A549 treated with CpdA at 1 μM for 4 hours (cell line): ENCODE results near the gene ZNF714. TPM values are rescaled to one million over a fixed set of nuclear protein-coding genes. Genes with fewer than 3 reads are reported as not detected.

Experiments used
- total RNA-seq: library from RNA; stranded (reverse); fragments of 200-300 nt; extraction: Qiagen RNA extraction; gene quantifications from 5 replicates; pipeline ENCODE4 v1.2.3, GENCODE V29; 2022; ENCODE audit warnings: low read depth

ZNF714 gene
- 2.7 to 4.4 TPM (median 3.0 TPM) in 5 replicates for total RNA-seq

DNA sequence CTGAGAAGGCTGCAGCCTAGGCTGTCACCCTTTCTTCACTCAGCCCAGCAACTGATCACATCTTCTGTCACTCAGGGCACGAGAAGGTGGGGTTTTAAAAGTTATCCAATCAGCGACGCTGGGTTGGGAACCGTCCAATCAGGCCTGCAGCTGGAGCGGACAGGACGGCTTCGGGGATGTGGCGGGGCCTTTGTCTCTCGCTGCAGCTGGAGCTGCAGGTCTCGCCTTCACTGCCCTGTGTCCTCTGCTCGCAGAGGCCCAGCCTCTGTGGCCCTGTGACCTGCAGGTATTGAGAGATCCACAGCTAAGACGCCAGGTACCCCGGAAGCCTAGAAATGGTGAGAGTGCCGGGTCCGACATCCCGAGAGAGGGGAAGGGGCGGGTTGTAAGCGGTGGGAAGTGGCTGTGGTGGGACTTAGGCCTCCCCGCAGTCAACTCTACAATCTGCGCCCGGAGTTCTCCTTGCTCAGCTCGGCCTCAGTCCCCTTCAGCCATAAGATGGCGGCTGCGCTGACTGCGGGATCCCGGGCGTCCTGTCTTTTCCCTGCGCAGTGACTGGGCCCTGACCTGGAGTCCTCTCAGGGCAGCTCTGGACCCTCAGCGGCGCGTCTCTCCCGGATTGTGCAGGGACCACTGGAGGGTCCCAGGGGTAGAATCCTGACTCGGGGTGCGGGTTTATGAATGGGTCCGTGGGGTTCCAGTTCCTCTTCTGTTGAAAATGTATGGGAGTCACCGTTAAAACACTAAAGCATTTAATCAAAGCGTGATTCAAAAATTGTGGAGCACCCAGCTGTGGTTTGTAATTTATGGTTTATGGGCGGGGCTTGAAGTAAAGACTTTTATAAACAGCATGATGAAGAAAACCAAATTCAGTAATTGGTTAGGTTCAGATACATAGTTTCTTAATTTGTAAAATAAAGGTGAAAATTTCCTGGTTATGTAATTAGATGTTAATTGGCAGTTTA, at the start of gene ZNF714:
TSS of gene ZNF714 (plus strand) at position 193 of the 965 bp plus-strand sequence. CDS start 16,066 bp downstream, outside the sequence.

DNA sequence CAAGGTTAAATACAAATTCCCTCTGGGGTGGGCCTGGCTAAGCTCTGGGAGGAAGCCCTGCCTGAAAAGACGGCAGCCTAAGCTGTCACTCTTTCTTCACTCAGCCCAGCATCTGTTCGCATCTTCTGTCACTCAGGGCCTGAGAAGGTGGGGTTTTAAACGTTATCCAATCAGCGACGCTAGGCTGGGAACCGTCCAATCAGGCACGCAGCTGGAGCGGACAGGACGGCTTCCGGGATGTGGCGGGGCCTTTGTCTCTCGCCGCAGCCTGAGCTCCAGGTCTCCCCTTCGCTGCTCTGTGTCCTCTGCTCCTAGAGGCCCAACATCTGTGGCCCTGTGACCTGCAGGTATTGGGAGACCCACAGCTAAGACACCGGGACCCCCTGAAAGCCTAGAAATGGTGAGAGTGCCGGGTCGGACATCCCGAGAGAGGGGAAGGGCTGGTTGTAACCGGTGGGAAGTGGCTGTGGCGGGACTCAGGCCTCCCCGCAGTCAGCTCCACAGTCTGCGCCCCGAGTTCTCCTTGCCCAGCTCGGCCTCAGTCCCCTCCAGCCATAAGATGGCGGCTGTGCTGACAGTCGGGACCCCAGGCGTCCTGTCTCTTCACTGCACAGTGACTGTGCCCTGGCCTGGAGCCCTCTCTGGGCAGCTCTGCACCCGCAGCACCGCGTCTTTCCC, 59.9 kb downstream of the ZNF714 start, which contains the start of gene ZNF431:
TSS of gene ZNF431 (plus strand) at position 254 of the 678 bp plus-strand sequence. CDS start at position 398, 144 bp downstream.

Other genes starting within 250 kb of the ZNF714 start
- gene ZNF85, start 159.0 kb upstream of the ZNF714 start, total RNA-seq, result 0.11 to 0.30 TPM (median 0.14 TPM) in 3 of 5 replicates, not detected in the others
- 1.8 to 3.9 TPM (median 2.3 TPM) in 5 replicates for gene ZNF430, start 61.5 kb upstream of the ZNF714 start, total RNA-seq
- gene ZNF431, start 59.8 kb downstream of the ZNF714 start, total RNA-seq, result 3.0 to 5.1 TPM (median 3.6 TPM) in 5 replicates
- 0.84 to 1.4 TPM (median 1.1 TPM) in 5 replicates for gene ZNF708, start 247.2 kb downstream of the ZNF714 start, total RNA-seq